ENCODE results near the gene UMAD1.

UMAD1 gene

DNA sequence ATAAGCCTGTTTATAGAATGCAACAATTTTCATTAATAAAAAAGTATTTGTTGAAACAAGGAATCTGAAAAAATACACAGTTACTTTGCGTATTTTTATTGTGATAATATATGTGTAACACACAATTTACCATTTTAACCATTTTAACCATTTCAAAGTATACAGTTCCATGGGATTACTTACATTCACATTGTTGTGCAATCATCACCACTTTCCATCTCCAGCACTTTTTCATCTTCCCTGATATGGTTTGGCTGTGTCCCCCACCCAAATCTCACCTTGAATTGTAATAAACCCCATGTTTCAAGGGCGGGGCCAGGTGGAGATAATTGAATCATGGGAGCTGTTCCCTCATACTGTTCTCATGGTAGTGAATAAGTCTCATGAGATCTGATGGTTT, 266.8 kb downstream of the UMAD1 start:
- no peak overlapping the region for H3K4me2 ChIP-seq (ENCODE audit: low read depth, low read length)
- H3K9ac ChIP-seq (ENCODE audit: low read length): no peak overlapping the region
- H2AFZ ChIP-seq (ENCODE audit: low read length): no peak overlapping the region
- no peaks in the 10 kb centered on the region for H3K9me2 ChIP-seq (replicated peaks; ENCODE audit: insufficient read depth, low read length)
- no peak overlapping the region for H3K27ac ChIP-seq (ENCODE audit: low read length)
- H3K4me3 ChIP-seq (ENCODE audit: low read length): no peak overlapping the region
- no peaks in the 10 kb centered on the region for H3K27me3 ChIP-seq (replicated peaks; ENCODE audit: insufficient read depth, low read length)
- H3K9me3 ChIP-seq (replicated peaks; ENCODE audit: insufficient read depth, low read length): no peaks in the 10 kb centered on the region
- peaks cover 20% of the 10 kb centered on the region for H3K4me1 ChIP-seq (ENCODE audit: low read length)
- TF ChIP-seq EZH2 (optimal IDR thresholded peaks at IDR 0.05; ENCODE audit: low read depth, low read length): no peak
- TF ChIP-seq, protein P1, sequence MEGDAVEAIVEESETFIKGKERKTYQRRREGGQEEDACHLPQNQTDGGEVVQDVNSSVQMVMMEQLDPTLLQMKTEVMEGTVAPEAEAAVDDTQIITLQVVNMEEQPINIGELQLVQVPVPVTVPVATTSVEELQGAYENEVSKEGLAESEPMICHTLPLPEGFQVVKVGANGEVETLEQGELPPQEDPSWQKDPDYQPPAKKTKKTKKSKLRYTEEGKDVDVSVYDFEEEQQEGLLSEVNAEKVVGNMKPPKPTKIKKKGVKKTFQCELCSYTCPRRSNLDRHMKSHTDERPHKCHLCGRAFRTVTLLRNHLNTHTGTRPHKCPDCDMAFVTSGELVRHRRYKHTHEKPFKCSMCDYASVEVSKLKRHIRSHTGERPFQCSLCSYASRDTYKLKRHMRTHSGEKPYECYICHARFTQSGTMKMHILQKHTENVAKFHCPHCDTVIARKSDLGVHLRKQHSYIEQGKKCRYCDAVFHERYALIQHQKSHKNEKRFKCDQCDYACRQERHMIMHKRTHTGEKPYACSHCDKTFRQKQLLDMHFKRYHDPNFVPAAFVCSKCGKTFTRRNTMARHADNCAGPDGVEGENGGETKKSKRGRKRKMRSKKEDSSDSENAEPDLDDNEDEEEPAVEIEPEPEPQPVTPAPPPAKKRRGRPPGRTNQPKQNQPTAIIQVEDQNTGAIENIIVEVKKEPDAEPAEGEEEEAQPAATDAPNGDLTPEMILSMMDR (IDR thresholded peaks at IDR 0.05; ENCODE audit: low read length): no peak
- TF ChIP-seq EZH2phosphoT487 (IDR thresholded peaks at IDR 0.05; ENCODE audit: low read length): no peak
- H3F3A ChIP-seq (ENCODE audit: insufficient read depth, low read length): no peaks in the 10 kb centered on the region
- no peak for DNase-seq
- H3K36me3 ChIP-seq (replicated peaks; ENCODE audit: insufficient read depth, low read length): no peaks in the 10 kb centered on the region
- no peaks in the 10 kb centered on the region for H3K79me2 ChIP-seq (ENCODE audit: low read length)
- H4K20me1 ChIP-seq (ENCODE audit: insufficient read depth, low read length): no peaks in the 10 kb centered on the region

DNA sequence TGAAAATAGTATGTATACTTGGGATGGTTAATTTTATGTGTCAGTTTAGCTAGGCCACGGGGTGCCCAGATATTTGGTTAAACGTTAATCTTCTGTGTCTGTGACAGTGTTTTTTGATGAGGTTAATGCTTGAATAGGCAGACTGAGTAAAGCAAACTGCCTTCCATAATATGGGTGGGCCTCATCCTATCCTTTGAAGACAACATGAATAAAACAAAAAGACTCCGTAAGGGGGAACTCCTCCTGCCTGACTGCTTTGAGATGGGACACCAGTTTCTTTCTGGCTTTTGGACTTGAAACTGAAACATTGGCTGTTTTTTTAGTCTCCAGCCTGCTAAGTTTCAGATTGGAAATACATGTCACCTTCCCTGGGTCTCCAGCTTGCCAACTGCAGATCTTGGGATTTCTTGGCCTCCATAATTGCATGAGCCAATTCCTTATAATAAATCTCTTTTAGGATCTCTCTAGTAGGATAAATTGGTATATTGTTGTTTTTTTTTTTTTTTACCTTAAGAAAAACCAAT, 268.1 kb downstream of the UMAD1 start:
- H3K27me3 ChIP-seq (replicated peaks; ENCODE audit: insufficient read depth, low read length): no peaks in the 10 kb centered on the region
- TF ChIP-seq EZH2 (optimal IDR thresholded peaks at IDR 0.05; ENCODE audit: low read depth, low read length) (no peak), EZH2phosphoT487 (IDR thresholded peaks at IDR 0.05; ENCODE audit: low read length) (no peak)
- TF ChIP-seq, protein P1 (IDR thresholded peaks at IDR 0.05; ENCODE audit: low read length): no peak
- no peaks in the 10 kb centered on the region for H3K9me3 ChIP-seq (replicated peaks; ENCODE audit: insufficient read depth, low read length)
- H2AFZ ChIP-seq (ENCODE audit: low read length): no peak overlapping the region
- H3K27ac ChIP-seq (ENCODE audit: low read length): no peak overlapping the region
- no peak overlapping the region for H3K4me3 ChIP-seq (ENCODE audit: low read length)
- no peaks in the 10 kb centered on the region for H4K20me1 ChIP-seq (ENCODE audit: insufficient read depth, low read length)
- H3K9ac ChIP-seq (ENCODE audit: low read length): no peak overlapping the region
- no peak overlapping the region; the same call in 1 of the 2 replicates for H3K4me2 ChIP-seq (ENCODE audit: low read depth, low read length)
- no peak for DNase-seq
- no peaks in the 10 kb centered on the region for H3F3A ChIP-seq (ENCODE audit: insufficient read depth, low read length)
- no peaks in the 10 kb centered on the region for H3K36me3 ChIP-seq (replicated peaks; ENCODE audit: insufficient read depth, low read length)
- H3K79me2 ChIP-seq (ENCODE audit: low read length): no peaks in the 10 kb centered on the region
- H3K4me1 ChIP-seq (ENCODE audit: low read length): peaks cover 15% of the 10 kb centered on the region
- no peaks in the 10 kb centered on the region for H3K9me2 ChIP-seq (replicated peaks; ENCODE audit: insufficient read depth, low read length)

DNA sequence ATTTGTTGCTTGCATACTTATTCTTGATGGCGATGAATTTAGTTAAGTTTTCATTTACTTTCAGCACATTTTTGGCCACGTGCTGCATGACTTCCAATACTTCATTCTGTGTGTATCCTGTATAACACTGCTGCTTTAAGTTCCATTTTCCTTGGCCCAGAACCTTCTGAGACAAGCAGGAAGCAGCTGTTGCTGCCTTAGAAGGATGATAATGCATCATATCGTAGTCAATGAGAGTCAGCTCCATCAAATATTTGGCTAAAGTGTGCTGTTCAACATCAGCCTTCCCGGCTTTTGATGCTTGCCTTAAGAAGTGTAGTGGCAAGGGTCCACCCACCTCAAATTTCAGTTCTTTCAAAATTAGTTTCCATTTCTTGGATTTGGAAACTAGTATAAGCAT, 268.8 kb downstream of the UMAD1 start:
- Histone ChIP-seq H3K4me1 (ENCODE audit: low read length) (peaks cover 15% of the 10 kb centered on the region), H3K4me3 (ENCODE audit: low read length) (no peak overlapping the region), H4K20me1 (ENCODE audit: insufficient read depth, low read length) (no peaks in the 10 kb centered on the region), H2AFZ (ENCODE audit: low read length) (no peak overlapping the region), H3K36me3 (replicated peaks; ENCODE audit: insufficient read depth, low read length) (no peaks in the 10 kb centered on the region), H3K4me2 (ENCODE audit: low read depth, low read length) (no peak overlapping the region), H3K9me2 (replicated peaks; ENCODE audit: insufficient read depth, low read length) (no peaks in the 10 kb centered on the region), H3K79me2 (ENCODE audit: low read length) (no peaks in the 10 kb centered on the region), H3K9me3 (replicated peaks; ENCODE audit: insufficient read depth, low read length) (no peaks in the 10 kb centered on the region), H3K27me3 (replicated peaks; ENCODE audit: insufficient read depth, low read length) (no peaks in the 10 kb centered on the region), H3F3A (ENCODE audit: insufficient read depth, low read length) (no peaks in the 10 kb centered on the region), H3K27ac (ENCODE audit: low read length) (no peak overlapping the region), H3K9ac (ENCODE audit: low read length) (no peak overlapping the region)
- DNase-seq: no peak
- TF ChIP-seq, protein P1 (IDR thresholded peaks at IDR 0.05; ENCODE audit: low read length): no peak
- no peak for TF ChIP-seq EZH2 (optimal IDR thresholded peaks at IDR 0.05; ENCODE audit: low read depth, low read length)
- TF ChIP-seq EZH2phosphoT487 (IDR thresholded peaks at IDR 0.05; ENCODE audit: low read length): no peak

Measured in MM.1S (cell line).